ENCODE measurements around the gene TMEM170B. TPM values are rescaled to one million over a fixed set of nuclear protein-coding genes. Genes with fewer than 3 reads are reported as not detected.
A peak's percentile ranks its signal among the peaks of the same experiment; 100 is the strongest.

TMEM170B gene
- total and polyA plus RNA-seq, 9 of the 15 experiments (the other 6 are each of a cell fraction or from before 2014, with no cell fraction given): 0.03 to 0.11 (median 0.07) TPM

DNA sequence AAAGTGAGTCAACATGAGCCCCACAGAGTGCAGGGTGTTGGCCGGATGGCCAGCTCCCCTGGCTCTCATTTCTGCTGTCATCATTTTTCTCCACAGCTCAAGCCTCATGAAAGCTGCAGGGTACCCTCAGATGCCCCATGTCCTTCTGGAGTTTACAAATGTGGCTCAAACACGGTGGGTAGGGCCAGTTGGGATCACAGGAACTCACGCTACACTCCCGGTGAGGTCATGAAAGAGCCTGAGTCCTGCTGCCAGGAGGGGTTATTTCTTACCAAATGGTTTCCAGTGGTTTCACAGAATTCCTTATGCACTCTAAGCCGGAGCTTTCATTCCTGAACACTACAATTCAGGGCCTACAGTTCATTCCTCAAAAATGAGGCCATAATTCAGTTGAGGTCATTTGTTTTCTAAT, 78.7 kb downstream of the TMEM170B start:
- no peak overlapping the region for H3K9ac ChIP-seq (ENCODE audit: insufficient read depth in 1 of 2, low read depth in 2 of 2, low read length in 2 of 2)
- CTCF ChIA-PET (ENCODE audit: low intra/inter-chr PET ratio): no interaction called here
- ATAC-seq (no peak), FAIRE-seq (peak; percentile 23), DNase-seq (ENCODE audit: extremely low read depth in 1 of 4, low spot score in 3 of 4) (no peak)
- in situ Hi-C loops (cut with MboI) (no loop called here), intact Hi-C loops (cut with micrococcal nuclease) (no loop called here)
- WGBS (ENCODE audit: insufficient coverage, low coverage, missing lambda C conversion rate): 3% methylated on average over 5 of the region's 5 CpGs
- no peaks in the 10 kb centered on the region for H3K9me1 ChIP-seq (ENCODE audit: control insufficient read depth, insufficient read depth, low read length)
- POLR2A ChIA-PET: interaction anchor here (2.4 kb wide), 1 partner anchor 11 kb away, joined by 7 read pairs; no protein-coding TSS in a partner anchor
- no peaks in the 10 kb centered on the region for H4K20me1 ChIP-seq (replicated peaks; ENCODE audit: control insufficient read depth, insufficient read depth, low read length)
- H3K79me2 ChIP-seq (ENCODE audit: control insufficient read depth, insufficient read depth, low read length): no peaks in the 10 kb centered on the region
- peaks cover 9 to 19% of the 10 kb centered on the region in 2 experiments for H3K27me3 ChIP-seq (ENCODE audit: control insufficient read depth in 2 of 2, insufficient read depth in 2 of 2, low read length in 2 of 2)
- H2AFZ ChIP-seq (ENCODE audit: low read depth, low read length): no peak overlapping the region
- no TSS peak for BruUV-seq (replicated peaks)
- no peak overlapping the region for H3K27ac ChIP-seq (ENCODE audit: extremely low read depth, low read depth, low read length)
- H3K4me2 ChIP-seq (ENCODE audit: insufficient read depth, low read length): no peak overlapping the region
- H3K4me1 ChIP-seq (replicated peaks in 1 of 2; ENCODE audit: control insufficient read depth in 2 of 2, insufficient read depth in 2 of 2, low read length in 2 of 2): no peaks in the 10 kb centered on the region
- TF ChIP-seq E2F1 (CRISPR knock-in tag; IDR thresholded peaks at IDR 0.05) (no peak), IRF1 (CRISPR knock-in tag; IDR thresholded peaks at IDR 0.05; ENCODE audit: borderline replicate concordance) (no peak)
- no peaks in the 10 kb centered on the region for H3K36me3 ChIP-seq (ENCODE audit: control insufficient read depth, insufficient read depth, low read length)
- no peaks in the 10 kb centered on the region for H3K9me3 ChIP-seq (replicated peaks; ENCODE audit: control insufficient read depth, insufficient read depth, low read depth, low read length)
- H3K4me3 ChIP-seq: no peak overlapping the region

GRCh38 chr6:11618533-11618932, 81.0 kb downstream of the TMEM170B start:
- in situ Hi-C loops (cut with MboI) (no loop called here), intact Hi-C loops (cut with micrococcal nuclease) (no loop called here)
- Histone ChIP-seq H3K27me3 (ENCODE audit: control insufficient read depth in 2 of 2, insufficient read depth in 2 of 2, low read length in 2 of 2) (peaks cover 9 to 33% of the 10 kb centered on the region in 2 experiments), H2AFZ (ENCODE audit: low read depth, low read length) (no peak overlapping the region), H3K27ac (ENCODE audit: extremely low read depth, low read depth, low read length) (no peak overlapping the region), H3K4me1 (replicated peaks in 1 of 2; ENCODE audit: control insufficient read depth in 2 of 2, insufficient read depth in 2 of 2, low read length in 2 of 2) (no peaks in the 10 kb centered on the region), H3K4me2 (ENCODE audit: insufficient read depth, low read length) (no peak overlapping the region), H3K9ac (ENCODE audit: insufficient read depth in 1 of 2, low read depth in 2 of 2, low read length in 2 of 2) (no peak overlapping the region), H3K4me3 (no peak overlapping the region), H4K20me1 (replicated peaks; ENCODE audit: control insufficient read depth, insufficient read depth, low read length) (no peaks in the 10 kb centered on the region), H3K9me1 (ENCODE audit: control insufficient read depth, insufficient read depth, low read length) (no peaks in the 10 kb centered on the region), H3K79me2 (ENCODE audit: control insufficient read depth, insufficient read depth, low read length) (no peaks in the 10 kb centered on the region), H3K36me3 (ENCODE audit: control insufficient read depth, insufficient read depth, low read length) (no peaks in the 10 kb centered on the region), H3K9me3 (replicated peaks; ENCODE audit: control insufficient read depth, insufficient read depth, low read depth, low read length) (no peaks in the 10 kb centered on the region)
- ChIA-PET POLR2A (interaction anchor here (0.6 to 1.1 kb wide), 2 partner anchors 15 to 403 kb away, joined by 3 read pairs; no protein-coding TSS in a partner anchor), CTCF (ENCODE audit: low intra/inter-chr PET ratio) (no interaction called here)
- peak in 2 of 4 experiments; percentile 21 to 30 for DNase-seq (ENCODE audit: extremely low read depth in 1 of 4, low spot score in 3 of 4)
- FAIRE-seq: peak; percentile 70
- BruUV-seq (replicated peaks): no TSS peak
- 0% methylated on average over 4 of the region's 4 CpGs for WGBS (ENCODE audit: insufficient coverage, low coverage, missing lambda C conversion rate)
- ATAC-seq: peak; percentile 83
- TF ChIP-seq NR2C2 (CRISPR knock-in tag; IDR thresholded peaks at IDR 0.05): no peak
- no peak for TF ChIP-seq NR2C2 (tag; IDR thresholded peaks at IDR 0.05)
- TF ChIP-seq MYC (IDR thresholded peaks at IDR 0.05; ENCODE audit: low read depth, low read length): no peak
- TF ChIP-seq MYC (CRISPR knock-in tag; IDR thresholded peaks at IDR 0.05; ENCODE audit: borderline replicate concordance, low read depth): no peak
- TF ChIP-seq RAD21 (CRISPR knock-in tag; conservative IDR thresholded peaks at IDR 0.05 in 1 of 2, IDR thresholded peaks at IDR 0.05 in 1 of 2): peak; percentile 12 to 68; a peak in 2 of 4 replicates
- TF ChIP-seq POLR2B (IDR thresholded peaks at IDR 0.05; ENCODE audit: low read depth, partially characterized antibody): no peak
- no peak for TF ChIP-seq BRD9 (IDR thresholded peaks at IDR 0.05; ENCODE audit: low read depth, partially characterized antibody)
- no peak for TF ChIP-seq DPF2 (IDR thresholded peaks at IDR 0.05)
- TF ChIP-seq MAFK (IDR thresholded peaks at IDR 0.05; ENCODE audit: low read length): no peak
- TF ChIP-seq BRD4 (IDR thresholded peaks at IDR 0.05): no peak
- TF ChIP-seq MTF1 (CRISPR knock-in tag; IDR thresholded peaks at IDR 0.05; ENCODE audit: borderline replicate concordance): no peak
- TF ChIP-seq SMC3 (conservative IDR thresholded peaks at IDR 0.05; ENCODE audit: insufficient read depth, low read depth, low read length): 0 out of 2 replicates have a peak, but pooled peaks have one; percentile 30

Measured in K562 (cell line).